HG03103 (cell line): ENCODE data around the gene EIF3A.
"Not testable (repeated sequence)": the region's sequence is repeated elsewhere in the genome, so short reads cannot be mapped to it uniquely, and the experiment has no call there.

ENCODE experiments used
- ATAC-seq: cut with Tn5 transposase; IDR thresholded peaks from one replicate; pipeline ENCODE4 v1.9.1; 2021; ENCODE audit warnings: low read depth; ENCODE audit not compliant: unreplicated experiment

EIF3A gene, protein sequence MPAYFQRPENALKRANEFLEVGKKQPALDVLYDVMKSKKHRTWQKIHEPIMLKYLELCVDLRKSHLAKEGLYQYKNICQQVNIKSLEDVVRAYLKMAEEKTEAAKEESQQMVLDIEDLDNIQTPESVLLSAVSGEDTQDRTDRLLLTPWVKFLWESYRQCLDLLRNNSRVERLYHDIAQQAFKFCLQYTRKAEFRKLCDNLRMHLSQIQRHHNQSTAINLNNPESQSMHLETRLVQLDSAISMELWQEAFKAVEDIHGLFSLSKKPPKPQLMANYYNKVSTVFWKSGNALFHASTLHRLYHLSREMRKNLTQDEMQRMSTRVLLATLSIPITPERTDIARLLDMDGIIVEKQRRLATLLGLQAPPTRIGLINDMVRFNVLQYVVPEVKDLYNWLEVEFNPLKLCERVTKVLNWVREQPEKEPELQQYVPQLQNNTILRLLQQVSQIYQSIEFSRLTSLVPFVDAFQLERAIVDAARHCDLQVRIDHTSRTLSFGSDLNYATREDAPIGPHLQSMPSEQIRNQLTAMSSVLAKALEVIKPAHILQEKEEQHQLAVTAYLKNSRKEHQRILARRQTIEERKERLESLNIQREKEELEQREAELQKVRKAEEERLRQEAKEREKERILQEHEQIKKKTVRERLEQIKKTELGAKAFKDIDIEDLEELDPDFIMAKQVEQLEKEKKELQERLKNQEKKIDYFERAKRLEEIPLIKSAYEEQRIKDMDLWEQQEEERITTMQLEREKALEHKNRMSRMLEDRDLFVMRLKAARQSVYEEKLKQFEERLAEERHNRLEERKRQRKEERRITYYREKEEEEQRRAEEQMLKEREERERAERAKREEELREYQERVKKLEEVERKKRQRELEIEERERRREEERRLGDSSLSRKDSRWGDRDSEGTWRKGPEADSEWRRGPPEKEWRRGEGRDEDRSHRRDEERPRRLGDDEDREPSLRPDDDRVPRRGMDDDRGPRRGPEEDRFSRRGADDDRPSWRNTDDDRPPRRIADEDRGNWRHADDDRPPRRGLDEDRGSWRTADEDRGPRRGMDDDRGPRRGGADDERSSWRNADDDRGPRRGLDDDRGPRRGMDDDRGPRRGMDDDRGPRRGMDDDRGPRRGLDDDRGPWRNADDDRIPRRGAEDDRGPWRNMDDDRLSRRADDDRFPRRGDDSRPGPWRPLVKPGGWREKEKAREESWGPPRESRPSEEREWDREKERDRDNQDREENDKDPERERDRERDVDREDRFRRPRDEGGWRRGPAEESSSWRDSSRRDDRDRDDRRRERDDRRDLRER (N-terminal part only)

DNA sequence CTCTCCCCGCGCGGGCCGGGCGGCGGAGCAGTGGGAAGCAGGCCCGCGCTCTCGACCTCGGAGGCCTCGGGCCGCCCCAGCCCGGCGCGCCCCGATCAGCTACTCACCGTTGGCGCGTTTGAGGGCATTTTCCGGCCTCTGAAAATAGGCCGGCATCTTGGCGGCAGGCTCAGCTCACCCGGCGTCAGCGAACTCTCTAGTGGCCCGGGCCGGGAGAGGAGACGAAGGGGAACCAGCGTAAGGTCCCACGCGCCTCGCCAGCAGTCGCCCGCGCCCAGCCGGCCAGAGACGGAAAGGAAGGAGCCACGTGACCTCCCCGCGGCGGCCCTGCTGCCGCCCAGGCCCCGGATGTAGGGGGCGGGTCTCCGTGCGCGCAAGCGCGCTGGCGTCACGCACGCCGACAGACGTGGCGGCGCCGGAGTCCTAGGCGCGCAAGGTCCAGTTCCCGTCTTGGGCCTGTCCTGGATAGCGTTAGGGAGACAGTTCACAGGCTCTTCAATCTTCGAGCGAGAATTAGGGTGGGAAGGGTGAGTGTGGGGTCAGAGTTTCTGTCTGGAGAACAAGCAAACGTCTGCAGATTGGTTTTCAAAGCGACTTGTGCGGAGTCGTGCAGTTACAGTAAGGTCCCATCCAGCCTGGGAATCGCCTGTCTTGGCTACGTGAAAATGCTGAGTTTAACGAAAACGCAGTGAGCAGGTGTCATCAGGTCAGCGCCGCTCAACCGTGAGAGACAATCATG, at the start of gene EIF3A:
EIF3A (minus strand) TSS at position 297 of the 739 bp plus-strand sequence; CDS start at position 156, 141 bp downstream.
- peak; percentile 76 for ATAC-seq

DNA sequence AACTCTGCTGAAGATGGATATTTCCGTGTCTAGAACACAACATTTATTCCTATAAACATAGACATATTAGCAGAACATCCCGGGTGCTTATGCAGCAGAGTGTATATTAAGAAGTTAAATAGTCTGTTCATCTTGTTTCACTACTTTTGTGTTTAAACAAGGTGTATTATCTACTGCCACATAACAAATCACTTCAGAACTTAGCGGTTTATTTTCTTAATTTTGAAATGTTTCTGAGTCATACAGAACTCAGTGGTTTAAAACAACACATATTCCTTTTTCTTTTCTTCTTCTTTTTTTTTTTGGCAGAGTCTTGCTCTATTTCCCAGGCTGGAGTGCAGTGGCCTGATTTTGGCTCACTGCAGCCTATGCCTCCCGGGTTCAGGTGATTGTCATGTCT, 49.1 kb upstream of the EIF3A start:
- ATAC-seq = no peak

- ATAC-seq = no peak
These were observed 45.3 kb upstream of the EIF3A start for GRCh38 chr10:119125942-119126341.

GRCh38 chr10:119120875-119121274, 40.3 kb upstream of the EIF3A start:
- ATAC-seq = no peak

DNA sequence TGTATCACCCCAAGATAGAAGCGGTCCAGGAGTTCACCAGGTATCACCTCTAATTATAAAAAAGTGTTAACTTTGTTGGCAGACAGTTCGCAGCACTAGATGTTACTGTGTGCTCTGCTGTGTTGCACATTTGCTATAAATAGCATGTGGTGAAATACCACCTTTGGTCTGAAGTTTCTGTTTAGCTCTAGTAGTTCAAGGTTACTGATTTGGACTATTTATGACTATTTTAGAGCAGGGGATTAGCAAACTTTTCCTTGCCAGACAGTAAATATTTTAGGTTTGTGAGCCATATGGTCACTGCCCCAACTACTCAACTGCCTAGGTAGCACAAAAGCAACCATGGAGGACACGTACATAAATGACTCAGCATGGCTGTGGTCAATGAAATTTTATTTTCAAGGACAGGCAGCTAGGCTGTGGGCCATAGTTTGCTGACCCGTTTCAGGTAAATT, 39.8 kb upstream of the EIF3A start:
- ATAC-seq = peak; percentile 87

DNA sequence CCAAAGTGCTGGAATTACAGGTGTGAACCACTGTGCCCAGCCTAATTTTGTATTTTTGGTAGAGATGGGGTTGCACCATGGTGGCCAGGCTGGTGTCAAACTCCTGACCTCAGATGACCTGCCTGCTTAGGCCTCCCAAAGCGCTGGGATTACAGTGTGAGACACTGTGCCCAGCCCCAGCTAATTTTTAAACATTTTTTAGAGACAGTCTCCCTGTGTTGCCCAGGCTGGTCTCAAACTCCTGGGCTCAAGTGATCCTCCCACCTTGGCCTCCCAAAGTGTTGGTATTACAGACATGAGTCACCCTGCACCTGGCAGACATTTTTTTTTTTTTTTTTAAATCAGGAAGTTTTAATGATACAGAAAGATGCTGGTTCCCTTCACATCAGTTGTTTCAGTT, 38.8 kb upstream of the EIF3A start:
- no peak for ATAC-seq

DNA sequence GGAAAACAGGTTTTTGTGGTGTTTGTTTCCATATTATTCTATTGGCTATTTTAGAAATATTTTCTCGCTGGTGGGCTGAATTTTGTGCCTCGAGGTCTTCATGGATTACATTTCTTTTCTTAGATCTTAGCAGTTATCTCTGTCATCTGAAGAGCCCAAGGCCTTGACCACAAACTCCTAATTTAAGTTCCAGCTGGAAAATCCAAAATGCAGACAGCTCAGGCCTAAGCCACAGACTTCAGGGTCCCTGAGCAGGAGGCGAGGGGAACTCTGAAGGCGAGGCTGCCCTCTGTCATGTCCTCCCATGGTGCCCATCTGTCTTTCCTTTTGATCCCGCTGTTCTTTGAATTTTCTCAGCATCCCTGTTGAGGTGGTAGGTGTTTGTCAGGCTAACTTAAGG, 37.6 kb upstream of the EIF3A start:
- ATAC-seq = no peak

GRCh38 chr10:119116326-119116951, 35.8 kb upstream of the EIF3A start:
- ATAC-seq = no peak

DNA sequence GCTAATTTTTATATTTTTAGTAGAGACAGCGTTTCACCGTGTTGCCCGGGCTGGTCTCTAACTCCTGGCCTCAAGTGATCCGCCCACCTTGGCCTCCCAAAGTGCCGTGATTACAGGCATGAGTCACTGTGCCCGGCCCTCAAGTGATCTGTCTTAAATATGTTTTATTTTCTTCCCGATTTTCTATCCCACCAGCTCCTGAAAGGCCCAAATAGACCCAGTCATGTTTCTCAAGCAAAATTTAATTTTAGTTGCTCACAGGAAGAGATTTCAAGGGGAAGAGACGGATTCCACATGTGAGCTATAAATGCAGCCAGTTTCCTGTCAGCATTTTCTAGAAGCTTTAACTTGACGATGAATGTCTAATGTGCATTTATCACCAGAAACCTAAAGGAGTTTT, 35.3 kb upstream of the EIF3A start:
- ATAC-seq = no peak

DNA sequence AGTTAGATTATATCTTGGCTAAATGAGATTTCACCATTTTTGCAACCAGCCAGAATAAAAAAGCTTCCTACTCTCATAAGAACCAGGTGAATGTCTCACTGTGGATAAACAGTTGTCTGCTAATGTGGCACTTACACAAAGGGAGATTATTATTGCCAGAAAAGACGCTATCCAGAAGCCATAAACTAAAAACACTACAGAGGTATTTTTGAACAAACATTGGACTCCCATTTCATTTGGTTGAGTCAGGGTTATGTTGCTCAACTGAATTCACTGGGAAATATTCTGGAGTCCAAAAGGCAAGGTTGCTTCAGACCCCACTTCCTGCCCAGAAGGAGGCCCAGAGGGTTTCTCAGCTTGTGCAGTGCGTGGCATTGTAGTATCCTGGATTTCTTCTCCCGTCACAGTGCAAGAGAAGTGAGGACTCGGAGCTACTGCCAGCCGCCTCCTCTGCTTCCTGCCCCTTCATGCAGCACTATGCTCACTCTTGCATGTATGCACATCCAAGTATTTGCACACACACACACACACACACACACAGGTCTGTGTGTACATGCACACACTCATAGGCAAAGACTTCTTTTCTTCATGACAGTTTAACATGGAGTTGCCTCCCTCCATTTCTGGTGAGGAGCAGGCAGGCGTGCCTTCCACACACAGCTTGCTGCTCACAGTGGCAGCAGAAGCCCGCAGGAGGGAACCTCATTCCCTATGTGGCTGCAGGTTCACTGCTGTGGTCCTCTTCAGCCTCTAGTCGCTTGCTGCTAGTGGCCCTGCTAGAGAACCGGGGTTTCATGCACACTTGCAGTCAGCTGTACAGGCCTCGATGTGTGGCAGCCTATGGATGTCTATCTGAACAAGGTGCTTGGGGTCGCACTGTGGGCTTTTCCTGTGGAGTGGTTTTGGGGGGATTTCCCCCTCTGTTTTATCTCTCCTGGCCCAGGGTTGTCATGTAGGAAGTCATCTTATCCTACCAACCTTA, 33.4 kb upstream of the EIF3A start:
- ATAC-seq = no peak

- ATAC-seq = no peak
These were observed 31.4 kb upstream of the EIF3A start for GRCh38 chr10:119112056-119112455.

GRCh38 chr10:119107771-119108170, 27.2 kb upstream of the EIF3A start:
- not testable (repeated sequence) for ATAC-seq

DNA sequence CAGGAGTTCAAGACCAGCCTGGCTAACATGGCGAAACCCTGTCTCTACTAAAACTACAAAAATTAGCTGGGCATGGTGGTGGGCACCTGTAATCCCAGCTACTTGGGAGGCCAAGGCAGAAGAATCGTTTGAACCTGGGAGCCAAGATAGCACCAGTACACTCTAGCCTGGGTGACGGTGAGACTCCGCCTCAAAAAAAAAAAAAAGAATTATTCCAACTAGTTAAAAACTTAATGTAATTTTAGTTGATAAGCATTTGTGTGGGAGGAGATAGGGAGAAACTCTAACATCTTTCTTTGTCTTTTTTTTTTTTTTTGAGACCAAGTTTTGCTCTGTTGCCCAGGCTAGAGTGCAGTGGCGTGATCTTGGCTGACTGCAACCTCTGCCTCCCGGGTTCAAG, 26.5 kb upstream of the EIF3A start:
- not testable (repeated sequence) for ATAC-seq

DNA sequence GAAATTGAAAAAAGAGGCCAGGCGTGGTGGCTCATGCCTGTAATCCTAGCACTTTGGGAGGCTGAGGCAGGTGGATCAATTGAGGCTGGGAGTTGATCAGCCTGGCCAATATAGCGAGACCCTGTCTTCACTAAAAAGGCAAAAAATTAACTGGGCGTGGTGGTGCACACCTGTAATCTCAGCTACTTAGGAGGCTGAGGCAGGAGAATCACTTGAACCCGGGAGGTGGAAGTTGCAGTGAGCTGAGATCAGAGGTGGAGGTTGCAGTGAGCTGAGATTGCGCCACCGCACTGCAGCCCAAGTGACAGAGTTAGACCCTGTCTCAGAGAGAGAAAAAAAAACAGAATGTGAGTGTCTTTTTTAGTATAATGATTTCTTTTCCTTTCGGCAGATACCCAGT, 25.3 kb upstream of the EIF3A start:
- not testable (repeated sequence) for ATAC-seq

GRCh38 chr10:119105155-119105554, 24.5 kb upstream of the EIF3A start:
- ATAC-seq = no peak

- ATAC-seq = peak; percentile 3
These were observed 24.0 kb upstream of the EIF3A start for GRCh38 chr10:119104654-119105015.

GRCh38 chr10:119103903-119104653, 23.5 kb upstream of the EIF3A start, which contains the start of gene DENND10:
Gene DENND10 (plus strand): TSS chr10:119104113. CDS start chr10:119104143, 30 bp downstream.
- peak; percentile 82 for ATAC-seq
